ENCODE data around the gene CGB5. TPM values are rescaled to one million over a fixed set of nuclear protein-coding genes. Genes with fewer than 3 reads are reported as not detected.
"Not testable (repeated sequence)": the region's sequence is repeated elsewhere in the genome, so short reads cannot be mapped to it uniquely, and the experiment has no call there.

CGB5 gene
- total and polyA plus RNA-seq, 2 donors (not counting 3 experiments of a cell fraction or from before 2014, with no cell fraction given) = not detected

- DNase-seq (ENCODE audit: low read depth, low spot score) = peak; percentile 24
- peaks cover 10% of the 10 kb centered on the region for H3K4me1 ChIP-seq (ENCODE audit: control insufficient read depth, extremely low read depth, insufficient read depth, low read length)
- BruUV-seq (replicated peaks); POLR2A ChIA-PET; H3K9me1 ChIP-seq (replicated peaks; ENCODE audit: control insufficient read depth, extremely low read depth, insufficient read depth, low read length); H3K9me3 ChIP-seq (replicated peaks; ENCODE audit: control insufficient read depth, insufficient read depth, low read length); H3K9ac ChIP-seq (replicated peaks; ENCODE audit: extremely low read depth, insufficient read depth, low read length); dilution Hi-C loops (cut with MboI; ENCODE audit: extremely low pct_ligation_motif_present, low sequenced_read_pairs); intact Hi-C loops (cut with micrococcal nuclease); H3K79me2 ChIP-seq (ENCODE audit: control insufficient read depth, insufficient read depth, low read length); H4K20me1 ChIP-seq (replicated peaks; ENCODE audit: control insufficient read depth, extremely low read depth, insufficient read depth, low read length); H3K27ac ChIP-seq (ENCODE audit: insufficient read depth, low read depth, low read length); H3K27me3 ChIP-seq (ENCODE audit: control insufficient read depth in 2 of 2, insufficient read depth in 2 of 2, low read length in 2 of 2): not testable (repeated sequence)
- H3K4me3 ChIP-seq (replicated peaks in 1 of 3; ENCODE audit: insufficient read depth in 1 of 3, low read depth in 1 of 3, low read length in 3 of 3) = peak overlapping the region; percentile 16 to 25 (median 20)
- H3K4me2 ChIP-seq (ENCODE audit: insufficient read depth, low read length) = peak overlapping the region; percentile 62
- peak; percentile 77 for FAIRE-seq
- peaks cover 0 to 17% of the 10 kb centered on the region in 2 experiments for H3K36me3 ChIP-seq (ENCODE audit: control insufficient read depth in 2 of 2, extremely low read depth in 1 of 2, insufficient read depth in 2 of 2, low read length in 2 of 2)
- H2AFZ ChIP-seq (ENCODE audit: low read depth, low read length) = peak overlapping the region; percentile 80
- CTCF ChIA-PET = interaction anchor here (0.8 to 5.4 kb wide), 11 partner anchors 13 to 207 kb away, joined by 3 to 37 read pairs (median 4); partner anchors contain the start of genes CGB2, GYS1 and RUVBL2
These were observed 25.0 kb upstream of the CGB5 start for GRCh38 chr19:49018388-49019241.

- H3K9ac ChIP-seq (replicated peaks; ENCODE audit: extremely low read depth, insufficient read depth, low read length) = no peak overlapping the region
- H4K20me1 ChIP-seq (replicated peaks; ENCODE audit: control insufficient read depth, extremely low read depth, insufficient read depth, low read length) = no peaks in the 10 kb centered on the region
- intact Hi-C loops (cut with micrococcal nuclease) = no loop called here
- dilution Hi-C loops (cut with MboI; ENCODE audit: extremely low pct_ligation_motif_present, low sequenced_read_pairs) = no loop called here
- H2AFZ ChIP-seq (ENCODE audit: low read depth, low read length) = peak overlapping the region; percentile 80
- H3K9me3 ChIP-seq (replicated peaks; ENCODE audit: control insufficient read depth, insufficient read depth, low read length) = no peaks in the 10 kb centered on the region
- H3K4me3 ChIP-seq (replicated peaks in 1 of 3; ENCODE audit: insufficient read depth in 1 of 3, low read depth in 1 of 3, low read length in 3 of 3) = peak overlapping the region in 2 of 3 experiments; percentile 18 to 30
- peak overlapping the region; percentile 62 for H3K4me2 ChIP-seq (ENCODE audit: insufficient read depth, low read length)
- FAIRE-seq (no peak), DNase-seq (ENCODE audit: low read depth, low spot score) (peak; percentile 42)
- no peak overlapping the region for H3K27ac ChIP-seq (ENCODE audit: insufficient read depth, low read depth, low read length)
- H3K36me3 ChIP-seq (ENCODE audit: control insufficient read depth in 2 of 2, extremely low read depth in 1 of 2, insufficient read depth in 2 of 2, low read length in 2 of 2) = peaks cover 0 to 14% of the 10 kb centered on the region in 2 experiments
- H3K27me3 ChIP-seq (ENCODE audit: control insufficient read depth in 2 of 2, insufficient read depth in 2 of 2, low read length in 2 of 2) = peaks cover 0 to 5% of the 10 kb centered on the region in 2 experiments
- no peaks in the 10 kb centered on the region for H3K79me2 ChIP-seq (ENCODE audit: control insufficient read depth, insufficient read depth, low read length)
- no TSS peak for BruUV-seq (replicated peaks)
- H3K9me1 ChIP-seq (replicated peaks; ENCODE audit: control insufficient read depth, extremely low read depth, insufficient read depth, low read length) = no peaks in the 10 kb centered on the region
- no peak for TF ChIP-seq FOS (IDR thresholded peaks at IDR 0.05; ENCODE audit: borderline replicate concordance, insufficient read depth, low read length)
- TF ChIP-seq CTCF (IDR thresholded peaks at IDR 0.05; ENCODE audit: extremely low read depth in 1 of 2, insufficient read depth in 1 of 2, low read depth in 1 of 2, low read length in 2 of 2) = peak in 1 of 2 donors; percentile 14
- ChIA-PET POLR2A (no interaction called here), CTCF (interaction anchor here (0.6 to 5.4 kb wide), 11 partner anchors 11 to 224 kb away, joined by 3 to 37 read pairs (median 3); partner anchors contain the start of genes CGB2 and RUVBL2)
- peaks cover 10% of the 10 kb centered on the region for H3K4me1 ChIP-seq (ENCODE audit: control insufficient read depth, extremely low read depth, insufficient read depth, low read length)
These were observed 24.3 kb upstream of the CGB5 start for GRCh38 chr19:49019242-49019932.
